Ovary (tissue), 10 donors: Measurements from ENCODE around the gene VAPB. TPM values are rescaled to one million over a fixed set of nuclear protein-coding genes. Genes with fewer than 3 reads are reported as not detected.
A peak's percentile ranks its signal among the peaks of the same experiment; 100 is the strongest.

Experiments
- DNase-seq, 5 donors: peaks; one replicate each; pipeline ENCODE4 v3.0.0-alpha.2; 2019 to 2020
- H3K27ac ChIP-seq, 2 donors: fragments of 200-600 bp; one replicate each; pipeline versions ENCODE4 v1.5.1 to v1.8.0; 2019 to 2022
- H3K27me3 ChIP-seq: fragments of 200-600 bp; one replicate; pipeline ENCODE4 v1.8.0; 2022
- H3K36me3 ChIP-seq: fragments of 200-600 bp; sonication (generic); one replicate; pipeline ENCODE4 v1.5.1; 2019
- H3K4me1 ChIP-seq: one replicate; pipeline ENCODE4 v1.8.1; 2013; ENCODE audit warnings: mild to moderate bottlenecking, moderate library complexity; ENCODE audit not compliant: insufficient read depth
- H3K4me3 ChIP-seq: fragments of 200-600 bp; sonication (generic); one replicate; pipeline ENCODE4 v1.5.1; 2017
- H3K9me3 ChIP-seq, 2 donors: fragments of 200-600 bp in 1 of 2; sonication (generic) in 1 of 2; one replicate each; pipeline versions ENCODE4 v1.5.1 to v1.8.1; 2013 to 2019; ENCODE audit warnings: mild to moderate bottlenecking in 1 of 2, moderate library complexity in 1 of 2
- CTCF ChIP-seq, 3 donors: fragments of 450-650 bp in 2 of 3; fragments of 200-600 bp in 1 of 3; IDR thresholded peaks; one replicate each; pipeline versions ENCODE4 v1.5.1 to v1.8.0; 2016 to 2022; ENCODE audit warnings: antibody characterized with exemption in 3 of 3, mild to moderate bottlenecking in 1 of 3
- EP300 ChIP-seq: sonication (generic); formaldehyde crosslinking; IDR thresholded peaks from one replicate; pipeline ENCODE4 v1.6.1; 2017; ENCODE audit warnings: antibody characterized with exemption
- POLR2A ChIP-seq: fragments of 450-650 bp; IDR thresholded peaks from one replicate; pipeline ENCODE4 v1.6.1; 2017; ENCODE audit warnings: antibody characterized with exemption, mild to moderate bottlenecking, moderate library complexity
- WGBS, 3 donors: extraction: QIAGEN DNeasy Blood & Tissue Kit in 1 of 3; methylation state at CpG; one replicate each; pipeline versions ENCODE4 v1.1.5 to v1.1.7; 2013 to 2017; 5-methylcytosine and 5-hydroxymethylcytosine counted together
- intact Hi-C, 4 donors: fragments of 100-400 bp; cut with DNase I; formaldehyde crosslinking; loops; one replicate each; pipeline versions ENCODE4 v1.11.0 to v1.15.1; 2022 to 2023
- long read RNA-seq, 3 donors: library from polyadenylated mRNA in 2 of 3; unstranded in 2 of 3; transcript quantifications; one replicate each; pipeline ENCODE4 v2.0.0 and lab custom pipeline, GENCODE V29; 2021 to 2026
- polyA plus RNA-seq, 2 donors: library from polyadenylated mRNA; stranded (reverse); fragments of 200-250 nt in 1 of 2; fragments of 350-450 nt in 1 of 2; fragmentation: Illumina TruSeq in 1 of 2; extraction: RNeasy Lipid Tissue Mini Kit (QIAGEN cat#74804) in 1 of 2; gene quantifications; one replicate each; pipeline ENCODE4 v1.2.3, GENCODE V29; 2013 to 2014
- total RNA-seq, 7 donors: library from RNA; depleted of rRNA in 2 of 7; stranded (reverse); fragments of >200 nt in 2 of 7; fragmentation: NEBNext Ultra II Directional in 3 of 7; extraction: Animal tissue kit (Norgen Biotek cat#: 25700) in 3 of 7; gene quantifications; one replicate each; pipeline versions ENCODE4 v1.1.0 to v1.2.4, GENCODE V29; 2016 to 2023
- donor health status: DM: no; HTN: no; CAD: no; lungs with moderate emphysema.
- donor health status: DM: no; HTN: no; CAD: no.
- donor health status: Bipolar disorder and iron deficiency.
- donor health status: DM: yes; HTN: yes; CAD: no.
- donor health status: DM: no; HTN: no; CAD: no.
- donor health status: DM: yes; HTN: yes; CAD: no.

The VAPB gene
- total RNA-seq (10 to 100 TPM; 11.8 to 60.5 (median 47.5) TPM), polyA plus RNA-seq (10 to 100 TPM; 18.3 to 81.6 TPM)
- long read RNA-seq, donor 1, full-length matches to known transcripts, result 105 of 132 reads
- long read RNA-seq, donor 1, partial matches to known transcripts, result 7 of 132 reads
- long read RNA-seq, donor 1, other reads (novel, unspliced or antisense), result 20 of 132 reads
- long read RNA-seq, donor 2, full-length matches to known transcripts, result 24 of 24 reads
- long read RNA-seq, donor 2, partial matches to known transcripts, result 0 of 24 reads
- long read RNA-seq, donor 2, other reads (novel, unspliced or antisense), result 0 of 24 reads
- long read RNA-seq, donor 3, full-length matches to known transcripts, result 68 of 86 reads
- long read RNA-seq, donor 3, partial matches to known transcripts, result 6 of 86 reads
- long read RNA-seq, donor 3, other reads (novel, unspliced or antisense), result 12 of 86 reads

GRCh38 chr20:58388882-58389323 lies at the start of gene VAPB:
TSS of gene VAPB (plus strand) at chr20:58389229. CDS start at chr20:58389460, 231 bp downstream.
- DNase-seq, result peak; percentile 93 to 98 (median 97)

GRCh38 chr20:58339741-58340140 lies 49.3 kb upstream of the VAPB start:
- intact Hi-C loops, result no loop called here
- no peaks in the 10 kb centered on the region for H3K27me3 ChIP-seq

More at GRCh38 chr20:58388882-58389323, at the start of gene VAPB:
- no peaks in the 10 kb centered on the region for H3K9me3 ChIP-seq
- TF ChIP-seq EP300, result no peak
- peak; percentile 67 for TF ChIP-seq POLR2A
- H3K4me3 ChIP-seq, result peak within 1 kb of the TSS; percentile 65
- H3K27me3 ChIP-seq, result no peaks in the 10 kb centered on the region
- WGBS, 3 donors, result 0 to 2% (median 1%) methylated on average over 18 to 51 of the region's 51 CpGs
- H3K36me3 ChIP-seq, result no peaks in the 10 kb centered on the region
- H3K4me1 ChIP-seq, result peaks cover 22% of the 10 kb centered on the region
- intact Hi-C loops, result no loop called here
- H3K27ac ChIP-seq, result peak within 1 kb of the TSS; percentile 43 to 89

GRCh38 chr20:58340151-58340550 lies 48.9 kb upstream of the VAPB start:
- TF ChIP-seq EP300 (no peak), CTCF (IDR thresholded peaks at IDR 0.05) (no peak), POLR2A (no peak)
- DNase-seq, result no peak
- WGBS, 3 donors, result 90 to 94% (median 90%) methylated on average over 4 of the region's 4 CpGs
- Histone ChIP-seq H3K9me3 (no peaks in the 10 kb centered on the region), H3K4me1 (peaks cover 1% of the 10 kb centered on the region), H3K4me3 (no peak overlapping the region), H3K36me3 (no peaks in the 10 kb centered on the region), H3K27ac (no peak overlapping the region), H3K27me3 (no peaks in the 10 kb centered on the region)
- intact Hi-C loops, result no loop called here

More at GRCh38 chr20:58339741-58340140, 49.3 kb upstream of the VAPB start:
- Histone ChIP-seq H3K9me3 (no peaks in the 10 kb centered on the region), H3K4me3 (no peak overlapping the region), H3K4me1 (peaks cover 1% of the 10 kb centered on the region), H3K36me3 (no peaks in the 10 kb centered on the region), H3K27ac (no peak overlapping the region)
- no peak for DNase-seq
- TF ChIP-seq EP300 (no peak), CTCF (IDR thresholded peaks at IDR 0.05) (no peak), POLR2A (no peak)
- 89 to 97% (median 95%) methylated on average over 6 of the region's 6 CpGs for WGBS, 3 donors

GRCh38 chr20:58340853-58341252 lies 48.2 kb upstream of the VAPB start:
- TF ChIP-seq CTCF (IDR thresholded peaks at IDR 0.05) (no peak), POLR2A (no peak), EP300 (no peak)
- intact Hi-C loops, result no loop called here
- no peak overlapping the region for H3K27ac ChIP-seq
- no peaks in the 10 kb centered on the region for H3K36me3 ChIP-seq
- H3K4me1 ChIP-seq, result peaks cover 1% of the 10 kb centered on the region
- H3K4me3 ChIP-seq, result no peak overlapping the region
- WGBS, 3 donors, result 80 to 84% (median 81%) methylated on average over 2 of the region's 2 CpGs
- DNase-seq, result no peak
- H3K9me3 ChIP-seq, result no peaks in the 10 kb centered on the region
- no peaks in the 10 kb centered on the region for H3K27me3 ChIP-seq
